Measurements from ENCODE around the gene C10orf88.

The C10orf88 gene

DNA sequence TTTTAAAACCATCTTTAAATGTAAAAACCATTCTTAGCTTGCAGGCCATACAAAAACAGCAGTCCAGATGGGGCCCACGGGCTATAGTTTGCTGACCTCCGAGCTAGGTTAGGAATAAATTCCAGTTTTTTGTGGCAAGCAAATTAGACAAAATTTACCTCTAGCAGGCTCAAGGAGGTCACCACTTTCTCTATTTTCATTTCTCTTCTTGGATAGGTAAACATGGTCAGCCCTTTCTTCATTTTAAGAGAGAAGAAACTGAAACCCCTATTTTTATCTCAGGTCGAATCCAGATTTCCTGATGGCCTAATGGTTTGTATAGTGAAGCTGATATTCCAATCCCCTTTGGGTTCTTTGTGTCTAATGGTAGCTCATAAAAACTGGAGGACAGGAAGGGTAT is 43.8 kb upstream of the C10orf88 start:
- H2AFZ ChIP-seq (ENCODE audit: low read length), result no peak overlapping the region
- H3K4me1 ChIP-seq (ENCODE audit: insufficient read depth, low read length, poor library complexity, severe bottlenecking), result no peaks in the 10 kb centered on the region
- H3K9ac ChIP-seq (ENCODE audit: low read depth, low read length, poor library complexity, severe bottlenecking), result no peak overlapping the region
- peaks cover 15% of the 10 kb centered on the region for H3K79me2 ChIP-seq (ENCODE audit: insufficient read depth, low read length)
- TF ChIP-seq, protein P1, sequence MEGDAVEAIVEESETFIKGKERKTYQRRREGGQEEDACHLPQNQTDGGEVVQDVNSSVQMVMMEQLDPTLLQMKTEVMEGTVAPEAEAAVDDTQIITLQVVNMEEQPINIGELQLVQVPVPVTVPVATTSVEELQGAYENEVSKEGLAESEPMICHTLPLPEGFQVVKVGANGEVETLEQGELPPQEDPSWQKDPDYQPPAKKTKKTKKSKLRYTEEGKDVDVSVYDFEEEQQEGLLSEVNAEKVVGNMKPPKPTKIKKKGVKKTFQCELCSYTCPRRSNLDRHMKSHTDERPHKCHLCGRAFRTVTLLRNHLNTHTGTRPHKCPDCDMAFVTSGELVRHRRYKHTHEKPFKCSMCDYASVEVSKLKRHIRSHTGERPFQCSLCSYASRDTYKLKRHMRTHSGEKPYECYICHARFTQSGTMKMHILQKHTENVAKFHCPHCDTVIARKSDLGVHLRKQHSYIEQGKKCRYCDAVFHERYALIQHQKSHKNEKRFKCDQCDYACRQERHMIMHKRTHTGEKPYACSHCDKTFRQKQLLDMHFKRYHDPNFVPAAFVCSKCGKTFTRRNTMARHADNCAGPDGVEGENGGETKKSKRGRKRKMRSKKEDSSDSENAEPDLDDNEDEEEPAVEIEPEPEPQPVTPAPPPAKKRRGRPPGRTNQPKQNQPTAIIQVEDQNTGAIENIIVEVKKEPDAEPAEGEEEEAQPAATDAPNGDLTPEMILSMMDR (conservative IDR thresholded peaks at IDR 0.05; ENCODE audit: low read length), result no peak
- no peak for TF ChIP-seq EZH2phosphoT487 (IDR thresholded peaks at IDR 0.05; ENCODE audit: borderline replicate concordance)
- no peak overlapping the region for H3K4me2 ChIP-seq (ENCODE audit: low read depth, low read length, poor library complexity, severe bottlenecking)
- H3K27me3 ChIP-seq (ENCODE audit: insufficient read depth, low read length, poor library complexity, severe bottlenecking), result no peaks in the 10 kb centered on the region
- no peak overlapping the region for H3K4me3 ChIP-seq (ENCODE audit: low read length, poor library complexity, severe bottlenecking)
- H3K9me2 ChIP-seq (replicated peaks; ENCODE audit: low read depth, low read length), result no peaks in the 10 kb centered on the region
- H3K9me3 ChIP-seq (ENCODE audit: insufficient read depth, low read depth, low read length), result no peaks in the 10 kb centered on the region
- no peaks in the 10 kb centered on the region for H4K20me1 ChIP-seq (ENCODE audit: insufficient read depth, low read length, poor library complexity, severe bottlenecking)
- no peaks in the 10 kb centered on the region for H3F3A ChIP-seq (ENCODE audit: low read depth)
- H3K36me3 ChIP-seq (ENCODE audit: insufficient read depth, low read length), result peaks cover 39% of the 10 kb centered on the region

GRCh38 chr10:122995936-122996335 is 41.9 kb upstream of the C10orf88 start:
- Histone ChIP-seq H4K20me1 (ENCODE audit: insufficient read depth, low read length, poor library complexity, severe bottlenecking) (no peaks in the 10 kb centered on the region), H3K27me3 (ENCODE audit: insufficient read depth, low read length, poor library complexity, severe bottlenecking) (no peaks in the 10 kb centered on the region), H3K9me2 (replicated peaks; ENCODE audit: low read depth, low read length) (no peaks in the 10 kb centered on the region), H3K36me3 (ENCODE audit: insufficient read depth, low read length) (peaks cover 42% of the 10 kb centered on the region), H3K79me2 (ENCODE audit: insufficient read depth, low read length) (no peaks in the 10 kb centered on the region; the same call in 1 of the 2 replicates), H3K9ac (ENCODE audit: low read depth, low read length, poor library complexity, severe bottlenecking) (no peak overlapping the region), H2AFZ (ENCODE audit: low read length) (no peak overlapping the region), H3K4me3 (ENCODE audit: low read length, poor library complexity, severe bottlenecking) (no peak overlapping the region), H3K9me3 (ENCODE audit: insufficient read depth, low read depth, low read length) (no peaks in the 10 kb centered on the region), H3K4me2 (ENCODE audit: low read depth, low read length, poor library complexity, severe bottlenecking) (no peak overlapping the region), H3K4me1 (ENCODE audit: insufficient read depth, low read length, poor library complexity, severe bottlenecking) (no peaks in the 10 kb centered on the region), H3F3A (ENCODE audit: low read depth) (no peaks in the 10 kb centered on the region)
- TF ChIP-seq EZH2phosphoT487 (IDR thresholded peaks at IDR 0.05; ENCODE audit: borderline replicate concordance), result no peak
- TF ChIP-seq, protein P1 (conservative IDR thresholded peaks at IDR 0.05; ENCODE audit: low read length), result no peak

DNA sequence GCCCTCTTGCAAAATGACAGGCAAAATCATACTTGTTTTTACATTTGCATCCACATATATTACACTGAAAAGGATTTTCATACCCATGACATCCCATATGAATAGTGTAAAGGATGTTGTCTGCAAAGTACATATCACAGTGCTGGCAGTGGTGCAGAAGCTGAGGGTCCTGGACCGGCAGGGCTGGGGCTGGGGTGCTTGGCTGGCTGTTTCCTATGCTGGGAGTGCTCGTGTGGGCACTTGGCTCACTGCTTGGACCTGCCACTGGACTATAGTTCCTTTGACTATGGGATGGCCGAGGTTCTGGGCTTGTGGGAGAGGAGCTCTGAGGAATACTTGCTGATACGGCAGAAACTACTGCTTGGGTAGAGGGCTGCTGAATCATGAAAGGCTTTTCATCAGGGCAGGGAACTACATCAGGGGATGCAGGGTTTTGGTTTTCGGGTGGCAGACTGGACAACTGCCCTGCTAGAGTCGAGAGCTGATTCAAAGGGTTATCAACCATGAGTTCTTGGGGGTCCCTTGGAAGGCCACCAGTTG is 39.8 kb upstream of the C10orf88 start:
- H3K9ac ChIP-seq (ENCODE audit: low read depth, low read length, poor library complexity, severe bottlenecking), result no peak overlapping the region
- TF ChIP-seq, protein P1 (conservative IDR thresholded peaks at IDR 0.05; ENCODE audit: low read length), result no peak
- TF ChIP-seq EZH2phosphoT487 (IDR thresholded peaks at IDR 0.05; ENCODE audit: borderline replicate concordance), result no peak
- H3K79me2 ChIP-seq (ENCODE audit: insufficient read depth, low read length), result no peaks in the 10 kb centered on the region; the same call in 1 of the 2 replicates
- H2AFZ ChIP-seq (ENCODE audit: low read length), result no peak overlapping the region
- no peak overlapping the region for H3K4me2 ChIP-seq (ENCODE audit: low read depth, low read length, poor library complexity, severe bottlenecking)
- H3K36me3 ChIP-seq (ENCODE audit: insufficient read depth, low read length), result peaks cover 42% of the 10 kb centered on the region
- H3K9me3 ChIP-seq (ENCODE audit: insufficient read depth, low read depth, low read length), result no peaks in the 10 kb centered on the region
- no peaks in the 10 kb centered on the region for H4K20me1 ChIP-seq (ENCODE audit: insufficient read depth, low read length, poor library complexity, severe bottlenecking)
- H3F3A ChIP-seq (ENCODE audit: low read depth), result no peaks in the 10 kb centered on the region
- H3K4me1 ChIP-seq (ENCODE audit: insufficient read depth, low read length, poor library complexity, severe bottlenecking), result no peaks in the 10 kb centered on the region
- no peaks in the 10 kb centered on the region for H3K9me2 ChIP-seq (replicated peaks; ENCODE audit: low read depth, low read length)
- H3K4me3 ChIP-seq (ENCODE audit: low read length, poor library complexity, severe bottlenecking), result no peak overlapping the region
- no peaks in the 10 kb centered on the region for H3K27me3 ChIP-seq (ENCODE audit: insufficient read depth, low read length, poor library complexity, severe bottlenecking)

All from Loucy (cell line).